ENCODE measurements around the gene KRT36.

KRT36 gene

DNA sequence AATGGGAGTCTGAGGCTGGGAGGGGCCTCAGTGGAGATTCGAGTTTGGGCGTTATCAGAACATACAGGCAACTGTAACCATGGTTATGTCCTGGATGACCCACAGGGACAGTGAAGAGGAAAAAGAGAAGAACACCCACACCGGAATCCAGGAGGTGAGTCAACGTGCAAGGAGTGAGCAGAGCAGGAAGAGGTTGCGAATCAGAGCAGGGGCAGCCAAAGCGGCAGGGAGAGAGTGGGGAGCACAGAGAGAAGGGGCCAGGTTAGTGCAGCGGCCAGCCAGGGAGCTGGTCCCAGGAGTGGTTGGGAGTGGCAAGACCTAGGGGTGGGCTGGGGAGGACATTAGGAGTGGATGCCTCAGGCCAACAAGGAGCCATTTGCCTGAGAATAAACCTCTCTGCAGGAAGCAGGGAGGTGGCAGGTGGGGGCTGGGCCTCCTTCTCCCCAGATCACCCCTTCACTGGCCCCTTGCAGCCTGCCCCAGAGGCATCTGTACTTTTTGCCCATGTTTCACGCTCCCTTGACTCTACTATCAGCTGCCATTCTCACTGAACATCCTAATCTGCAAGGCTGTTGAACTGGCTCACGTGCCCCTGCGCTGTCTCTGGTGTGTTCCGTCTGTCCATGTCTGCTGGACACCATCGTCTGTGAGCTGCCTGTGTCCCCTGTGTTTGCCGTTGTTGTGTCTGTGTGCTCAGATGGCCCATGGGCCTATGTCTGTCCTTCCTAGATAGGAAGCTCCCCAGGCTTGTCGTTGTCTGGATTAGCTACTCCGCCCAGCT, 10.6 kb upstream of the KRT36 start:
- DNase-seq, result no peak

DNA sequence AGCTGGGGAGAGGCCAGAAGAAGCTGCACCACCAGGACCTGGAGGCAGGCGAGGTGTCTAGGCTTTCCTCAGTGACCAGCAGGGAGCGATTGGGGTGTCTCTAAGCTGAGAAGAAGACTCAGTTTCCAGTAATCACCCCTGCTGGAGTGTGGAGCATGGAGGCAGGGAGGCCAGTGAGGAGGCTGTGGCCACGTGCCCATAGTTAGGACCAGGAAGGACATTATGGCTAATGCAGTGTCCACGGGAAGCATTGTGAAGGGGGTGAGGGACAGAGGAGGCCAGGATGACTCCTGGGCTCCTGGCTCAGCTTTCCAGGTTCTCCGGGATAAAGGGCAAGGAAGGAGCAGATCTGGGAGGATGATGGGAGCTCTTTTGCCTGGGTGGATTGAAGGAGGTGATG, 10.0 kb upstream of the KRT36 start:
- DNase-seq, result no peak

- peak; percentile 18 for DNase-seq
Observed at GRCh38 chr17:41498276-41498675, 8.6 kb upstream of the KRT36 start.

DNA sequence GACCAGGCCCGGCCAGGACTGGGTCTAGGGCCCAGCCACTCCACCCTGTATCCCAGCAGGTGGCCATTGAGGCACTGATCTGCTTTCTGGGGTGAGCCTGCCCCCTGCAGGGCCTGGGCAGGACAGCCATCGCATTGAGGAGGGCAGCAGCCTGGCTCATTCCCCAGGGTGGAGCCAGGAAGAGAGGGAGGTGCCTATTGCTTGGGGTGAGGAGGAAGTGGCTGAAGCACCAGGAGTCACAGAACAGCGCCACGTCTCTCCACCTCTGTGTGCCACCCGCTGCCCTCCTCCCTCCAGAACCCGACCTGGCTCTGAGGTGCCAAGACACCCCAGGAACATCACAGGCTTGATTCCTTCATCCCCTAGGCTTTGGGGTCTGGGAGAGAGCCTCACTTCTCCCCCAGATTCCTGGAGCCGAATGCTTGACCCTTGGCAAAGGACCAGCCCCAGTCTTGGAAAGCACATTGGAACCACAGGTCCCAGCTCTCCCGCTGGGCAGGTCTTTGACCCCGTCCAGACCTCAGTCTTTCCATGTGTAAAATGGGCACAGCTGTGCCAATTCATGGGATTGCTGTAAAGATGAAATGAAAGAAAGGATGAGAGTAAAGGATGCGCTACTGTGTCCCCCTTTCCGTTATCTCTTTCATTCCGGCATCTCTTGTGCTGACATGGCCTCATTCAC, 7.2 kb upstream of the KRT36 start:
- DNase-seq, result peak; percentile 82

GRCh38 chr17:41494524-41494923, 4.8 kb upstream of the KRT36 start:
- DNase-seq, result no peak

- peak; percentile 16 for DNase-seq
Observed at GRCh38 chr17:41492771-41493170, 3.1 kb upstream of the KRT36 start.

GRCh38 chr17:41492351-41492750, 2.6 kb upstream of the KRT36 start:
- DNase-seq, result no peak

GRCh38 chr17:41491476-41491875, 1.8 kb upstream of the KRT36 start:
- DNase-seq, result no peak

- DNase-seq, result no peak
Observed at GRCh38 chr17:41490000-41490990, 585 bp upstream of the KRT36 start.

DNA sequence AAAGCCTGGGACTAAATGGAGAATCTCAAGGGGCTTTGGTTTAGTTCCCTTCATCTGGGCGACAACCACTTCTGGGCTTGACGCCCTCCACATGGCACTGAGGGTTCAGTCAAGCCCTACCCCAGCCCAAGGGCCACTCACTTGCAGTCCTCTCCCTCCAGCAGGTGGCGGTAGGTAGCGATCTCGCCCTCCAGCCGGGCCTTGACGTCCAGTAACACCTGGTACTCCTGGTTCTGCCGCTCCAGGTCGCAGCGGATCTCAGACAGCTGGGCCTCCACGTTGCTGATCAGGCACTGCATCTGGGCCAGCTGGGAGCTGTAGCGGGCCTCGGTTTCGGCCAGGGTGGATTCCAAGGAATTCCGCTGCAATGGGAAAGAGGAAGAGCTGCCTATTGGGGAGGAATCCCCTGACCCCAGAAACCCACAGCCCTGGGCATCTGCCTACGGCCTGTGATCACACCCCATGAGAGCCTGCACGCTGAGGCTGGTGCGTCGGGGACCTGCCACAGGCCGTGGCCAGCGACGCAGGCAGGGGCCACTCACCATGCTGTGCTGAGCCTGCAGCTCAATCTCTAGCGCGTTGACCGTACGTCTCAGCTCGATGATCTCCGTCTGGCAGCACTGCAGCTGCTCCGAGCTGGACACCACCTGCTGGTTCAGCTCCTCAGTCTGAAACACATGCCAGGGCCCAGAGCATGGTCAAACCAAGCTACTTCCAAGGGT, 2.7 kb downstream of the KRT36 start:
- no peak for DNase-seq

DNA sequence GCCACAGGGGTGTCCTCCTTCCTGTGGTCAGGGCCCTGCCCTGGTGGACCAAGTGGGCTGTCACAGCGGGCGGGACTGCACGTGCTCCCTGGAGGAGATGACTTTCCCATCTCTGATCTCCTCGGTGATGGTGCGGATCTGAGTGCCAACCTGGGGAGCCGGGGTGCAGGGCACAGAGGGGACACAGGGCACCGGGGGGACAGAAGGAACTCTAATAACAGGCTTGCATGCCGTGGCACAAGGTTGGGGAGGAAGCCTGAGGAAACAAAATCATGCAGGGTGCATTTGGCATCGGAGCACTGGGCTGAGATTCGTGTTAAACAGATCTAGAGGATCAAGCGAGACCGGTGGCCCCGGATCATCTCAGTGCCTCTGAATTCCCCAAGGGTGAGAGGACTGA, 3.4 kb downstream of the KRT36 start:
- no peak for DNase-seq

GRCh38 chr17:41484920-41485904, 4.5 kb downstream of the KRT36 start:
- no peak for DNase-seq

DNA sequence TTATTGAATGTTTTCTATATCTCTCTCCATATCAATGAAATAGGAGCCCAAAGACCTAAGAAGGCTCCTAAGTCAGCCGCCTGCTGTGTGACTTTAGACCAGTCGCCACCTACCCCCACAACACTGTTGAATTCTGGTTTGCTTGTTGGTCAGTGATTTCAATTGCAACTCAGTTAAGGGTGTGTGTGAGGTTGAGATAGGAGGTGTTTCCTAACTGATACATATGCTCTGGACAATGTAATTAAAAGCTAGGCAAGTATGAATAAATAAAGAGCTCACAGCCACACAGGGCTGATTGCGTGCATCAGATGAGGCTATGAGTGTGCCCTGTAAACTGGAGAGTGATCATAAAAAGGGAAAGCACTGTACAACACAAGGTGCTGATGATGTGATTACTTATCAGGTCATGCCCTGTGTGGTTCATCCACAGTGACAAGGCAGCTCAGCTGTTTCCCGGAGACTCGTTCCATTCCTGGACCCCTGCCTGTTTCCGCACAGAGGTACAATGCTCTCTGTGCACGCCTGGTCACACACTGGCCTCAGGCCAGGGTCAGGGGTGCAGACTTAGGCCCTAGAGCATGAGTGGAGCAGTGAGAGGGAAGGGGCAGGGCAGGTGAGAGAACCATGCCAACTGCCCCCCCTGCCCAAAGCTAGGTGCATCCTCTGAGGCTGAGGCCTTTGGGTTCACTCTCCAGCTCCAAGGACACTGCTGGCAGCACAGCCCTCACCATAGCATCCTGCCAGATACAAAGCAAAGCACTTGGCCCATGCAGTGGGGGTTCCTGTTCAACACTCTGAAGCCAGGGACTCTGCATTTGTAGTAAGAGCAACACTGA, 5.5 kb downstream of the KRT36 start:
- DNase-seq, result no peak

GRCh38 chr17:41483531-41483930, 6.2 kb downstream of the KRT36 start:
- no peak for DNase-seq

- DNase-seq, result no peak
Observed at GRCh38 chr17:41481036-41481435, 8.7 kb downstream of the KRT36 start, which contains the start of gene KRT35. KRT35 (minus strand) TSS chr17:41481151; CDS start chr17:41481097, 54 bp downstream.

- no peak for DNase-seq
Observed at GRCh38 chr17:41480581-41480980, 9.1 kb downstream of the KRT36 start.

DNA sequence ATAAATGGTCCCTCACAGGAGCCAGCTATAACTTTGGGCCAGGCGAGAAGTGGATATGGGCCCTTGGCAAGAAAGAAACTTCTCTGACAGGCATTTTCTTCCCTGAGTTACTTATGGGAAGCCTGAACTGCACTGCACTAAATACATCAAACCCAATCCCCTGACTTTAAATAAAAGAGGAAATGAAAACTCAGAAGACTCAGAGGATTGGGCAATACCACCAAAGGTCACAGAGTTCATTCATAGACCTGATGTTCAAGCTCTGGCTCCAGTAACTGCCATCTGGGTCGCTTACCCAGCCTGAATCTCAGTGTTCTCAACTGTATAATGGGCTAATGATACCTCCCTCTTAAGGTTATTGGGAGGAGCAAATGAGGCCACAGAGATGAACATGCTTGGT, 9.6 kb downstream of the KRT36 start:
- DNase-seq, result no peak

GRCh38 chr17:41478237-41478636, 11.5 kb downstream of the KRT36 start:
- DNase-seq, result no peak

- no peak for DNase-seq
Observed at GRCh38 chr17:41476866-41477815, 12.6 kb downstream of the KRT36 start.

Data from NCI-H2029 (cell line).